IPS-20b (cell line): ENCODE results near the gene MTFMT.
"Not testable (repeated sequence)": the region's sequence is repeated elsewhere in the genome, so short reads cannot be mapped to it uniquely, and the experiment has no call there.

ENCODE experiments used
- H3K27ac ChIP-seq: one replicate; pipeline ENCODE4 v1.5.1; 2013; ENCODE audit warnings: low read length
- H3K27me3 ChIP-seq: 2 replicates; pipeline ENCODE4 v1.6.1; 2013; ENCODE audit warnings: mild to moderate bottlenecking, low read length, inconsistent platforms; ENCODE audit not compliant: insufficient read depth
- H3K36me3 ChIP-seq: 2 replicates; pipeline ENCODE4 v1.6.1; 2013; ENCODE audit warnings: low read depth, mild to moderate bottlenecking, inconsistent platforms, low read length, moderate library complexity; ENCODE audit not compliant: insufficient read depth
- H3K4me1 ChIP-seq: 2 replicates; pipeline ENCODE4 v1.6.1; 2013; ENCODE audit warnings: mild to moderate bottlenecking, control low read depth, inconsistent platforms, low read length, moderate library complexity; ENCODE audit not compliant: insufficient read depth
- H3K4me3 ChIP-seq: 2 replicates; pipeline ENCODE4 v1.5.1; 2013; ENCODE audit warnings: mild to moderate bottlenecking, low read length, inconsistent platforms
- H3K9ac ChIP-seq: 2 replicates; pipeline ENCODE4 v1.6.1; 2013; ENCODE audit warnings: low read depth, mild to moderate bottlenecking, inconsistent platforms, low read length, moderate library complexity
- H3K9me3 ChIP-seq: 2 replicates; pipeline ENCODE4 v1.6.1; 2013; ENCODE audit warnings: mild to moderate bottlenecking, low read depth, low read length, inconsistent platforms; ENCODE audit not compliant: insufficient read depth

The MTFMT gene

DNA sequence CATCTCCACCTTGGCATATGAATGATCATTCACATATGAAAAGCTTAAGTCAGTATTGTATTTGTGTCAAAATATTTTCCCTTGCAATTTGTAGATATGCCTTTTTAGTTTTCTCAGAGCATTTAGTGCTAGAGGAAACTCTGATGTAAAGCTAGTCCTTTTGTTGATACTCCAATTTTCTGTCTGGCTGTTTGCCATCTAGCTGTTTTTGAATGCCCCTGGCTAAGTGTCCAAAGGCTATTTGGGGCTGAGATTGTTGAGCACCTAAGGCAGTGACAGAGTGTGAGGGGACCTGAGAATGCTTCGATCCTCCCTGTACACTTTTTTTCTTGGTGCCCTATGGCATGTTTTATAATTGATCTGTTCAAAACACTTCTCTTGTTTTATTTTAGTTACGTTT is 18.8 kb upstream of the MTFMT start:
- no peak overlapping the region for H3K9ac ChIP-seq

DNA sequence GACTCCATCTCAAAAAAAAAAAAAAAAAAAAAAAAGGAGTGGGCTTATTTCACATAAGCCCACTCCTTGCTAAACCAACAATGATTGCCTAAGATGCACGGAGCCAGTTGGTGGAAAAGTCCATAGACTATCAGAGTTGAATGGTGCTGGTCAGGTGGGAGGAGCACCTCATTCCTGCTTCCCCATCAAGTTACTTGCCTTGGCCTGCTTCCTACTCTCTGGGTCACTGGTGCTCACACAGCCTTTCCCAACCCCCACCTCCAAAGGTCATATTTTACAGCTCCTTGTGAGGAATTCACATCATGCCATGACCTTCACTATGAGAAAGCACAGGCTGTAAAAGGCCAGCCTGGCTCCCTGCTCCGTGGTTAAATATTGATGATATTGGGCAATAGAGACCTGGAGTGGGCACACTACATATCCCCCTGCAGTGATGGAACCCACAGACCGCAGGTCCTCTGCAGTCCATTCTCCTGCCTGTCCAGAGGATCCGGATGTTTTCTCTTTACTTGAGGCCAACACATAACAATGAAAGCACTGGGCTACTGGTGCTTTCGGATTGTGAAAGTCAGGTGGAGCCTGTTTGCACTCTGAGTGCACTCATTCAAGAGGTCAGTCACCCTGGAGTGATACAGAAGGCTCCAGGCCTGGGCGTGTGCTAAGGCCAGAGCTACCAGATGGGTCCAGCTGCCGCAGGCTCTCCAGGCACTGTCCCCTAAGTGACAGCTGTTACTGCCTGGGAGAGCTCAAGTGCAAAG is 15.5 kb upstream of the MTFMT start, which contains the start of gene SLC51B:
TSS of gene SLC51B (plus strand) at position 664 of the 758 bp plus-strand sequence. CDS start 4,618 bp downstream, outside the sequence.
- H3K4me3 ChIP-seq = no peak within 1 kb of the TSS
- no peak within 1 kb of the TSS for H3K9ac ChIP-seq
- no peaks in the 10 kb centered on the region for H3K36me3 ChIP-seq
- H3K27ac ChIP-seq = no peak within 1 kb of the TSS
- H3K4me1 ChIP-seq = no peaks in the 10 kb centered on the region
- H3K27me3 ChIP-seq = no peaks in the 10 kb centered on the region
- no peaks in the 10 kb centered on the region for H3K9me3 ChIP-seq

More for the DNA sequence above, 18.8 kb upstream of the MTFMT start:
- Histone ChIP-seq H3K27me3 (no peaks in the 10 kb centered on the region), H3K4me3 (no peak overlapping the region), H3K27ac (no peak overlapping the region), H3K36me3 (no peaks in the 10 kb centered on the region), H3K4me1 (no peaks in the 10 kb centered on the region), H3K9me3 (no peaks in the 10 kb centered on the region)

DNA sequence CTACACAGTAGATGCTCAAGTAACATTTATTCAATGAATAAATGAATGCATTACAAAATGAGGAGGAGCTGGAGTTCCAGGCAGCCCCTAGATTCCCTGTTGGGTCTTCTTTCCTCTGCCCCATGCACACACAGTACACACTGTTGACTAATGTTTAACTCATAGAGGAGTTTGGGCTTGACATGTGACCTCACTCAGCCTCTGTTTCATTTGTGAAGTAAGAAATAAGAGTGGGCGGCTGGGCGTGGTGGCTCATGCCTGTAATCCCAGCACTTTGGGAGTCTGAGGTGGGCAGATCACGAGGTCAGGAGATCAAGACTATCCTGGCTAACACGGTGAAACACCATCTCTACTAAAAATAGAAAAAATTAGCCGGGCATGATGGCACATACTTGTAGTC is 14.8 kb upstream of the MTFMT start:
- H3K9me3 ChIP-seq, H3K4me1 ChIP-seq, H3K27ac ChIP-seq, H3K27me3 ChIP-seq, H3K4me3 ChIP-seq, H3K36me3 ChIP-seq, H3K9ac ChIP-seq: not testable (repeated sequence)

DNA sequence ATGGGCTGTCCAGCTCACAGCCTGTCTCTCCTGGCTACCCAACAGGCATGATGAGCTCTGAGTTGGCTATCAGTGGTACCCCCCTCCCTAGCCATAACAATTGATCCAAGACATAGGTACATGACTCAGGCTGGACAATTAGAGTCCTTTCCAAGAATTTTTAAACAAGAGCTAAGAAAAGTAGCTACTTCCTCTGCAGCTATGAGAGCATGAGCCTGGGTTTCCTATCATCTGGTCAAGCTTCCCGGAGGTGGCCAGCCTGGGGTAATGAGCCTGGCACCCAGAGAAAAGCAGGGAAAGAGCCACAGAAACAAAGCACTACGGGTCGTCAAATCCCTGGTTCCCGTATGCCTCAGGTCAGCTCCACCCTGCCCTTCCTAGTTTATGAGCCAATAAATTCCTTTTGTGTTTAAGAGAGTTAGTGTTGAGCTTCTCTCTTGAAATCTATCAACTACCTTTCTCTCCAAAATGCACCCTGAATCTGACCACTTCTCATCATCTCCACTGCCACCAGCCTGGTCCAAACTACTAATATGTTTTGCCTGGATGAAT is 13.4 kb upstream of the MTFMT start:
- Histone ChIP-seq H3K27ac (no peak overlapping the region), H3K4me3 (no peak overlapping the region), H3K36me3 (no peaks in the 10 kb centered on the region), H3K9ac (no peak overlapping the region), H3K9me3 (no peaks in the 10 kb centered on the region), H3K27me3 (no peaks in the 10 kb centered on the region), H3K4me1 (no peaks in the 10 kb centered on the region)

DNA sequence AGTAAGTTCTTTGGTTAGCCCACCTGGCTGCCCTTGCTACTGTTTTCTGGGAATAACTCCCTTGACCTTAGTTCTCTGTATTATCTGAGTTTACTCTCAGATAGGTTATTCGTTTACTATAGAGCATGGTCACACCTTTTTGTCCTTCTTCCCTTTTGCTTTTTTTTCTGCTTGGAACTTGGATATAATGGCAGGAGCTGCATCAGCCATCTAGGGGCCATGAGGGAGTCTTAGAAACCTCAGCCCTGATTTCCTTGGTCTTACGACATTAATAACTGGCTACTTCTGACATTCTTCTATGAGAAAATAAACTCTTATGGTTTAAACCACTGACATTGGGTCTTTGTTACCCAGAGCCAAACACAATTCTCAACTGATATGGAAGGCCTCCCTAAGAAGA is 12.3 kb upstream of the MTFMT start:
- no peak overlapping the region for H3K27ac ChIP-seq
- no peaks in the 10 kb centered on the region for H3K9me3 ChIP-seq
- H3K9ac ChIP-seq = no peak overlapping the region
- no peaks in the 10 kb centered on the region for H3K4me1 ChIP-seq
- H3K4me3 ChIP-seq = no peak overlapping the region
- no peaks in the 10 kb centered on the region for H3K27me3 ChIP-seq
- H3K36me3 ChIP-seq = no peaks in the 10 kb centered on the region

DNA sequence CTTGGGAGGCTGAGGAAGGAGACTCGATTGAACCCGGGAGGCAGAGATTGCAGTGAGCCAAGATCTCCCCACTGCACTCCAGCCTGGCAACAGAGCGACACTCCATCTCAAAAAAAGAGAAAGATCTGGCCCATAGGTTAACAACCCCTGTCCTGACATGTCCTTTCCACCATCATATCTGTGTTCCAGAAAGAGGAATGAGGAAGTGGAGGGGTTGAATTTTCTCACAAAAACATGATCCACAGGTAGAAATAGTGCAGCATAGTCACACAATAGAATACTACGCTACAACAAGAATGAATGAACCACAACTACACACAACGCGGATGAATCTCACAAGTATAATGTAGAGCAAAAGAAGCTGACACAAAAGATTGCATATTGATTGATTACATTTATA is 11.0 kb upstream of the MTFMT start:
- H3K4me1 ChIP-seq = no peaks in the 10 kb centered on the region

DNA sequence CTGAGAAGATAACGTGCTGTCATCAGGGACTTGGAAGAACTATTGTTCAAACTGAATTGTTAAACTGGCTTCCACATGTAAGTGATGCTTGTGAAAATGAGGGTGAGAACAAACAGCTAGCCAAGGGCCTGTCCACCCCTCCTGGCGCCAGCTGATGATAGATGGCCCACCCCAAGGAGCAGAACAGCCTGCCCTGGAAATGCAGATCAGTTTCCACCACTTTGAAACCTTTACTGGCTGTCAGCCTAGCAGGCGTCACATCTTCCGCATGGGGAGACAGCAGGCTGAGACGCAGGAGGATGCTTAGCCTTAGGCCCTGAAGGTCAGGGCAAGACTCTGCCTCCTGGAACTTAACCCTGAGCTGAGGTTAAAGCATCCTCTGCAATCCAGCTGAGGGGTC is 9.4 kb upstream of the MTFMT start:
- Histone ChIP-seq H3K27ac (no peak overlapping the region), H3K27me3 (no peaks in the 10 kb centered on the region), H3K9me3 (no peaks in the 10 kb centered on the region), H3K36me3 (no peaks in the 10 kb centered on the region), H3K4me1 (no peaks in the 10 kb centered on the region), H3K4me3 (no peak overlapping the region), H3K9ac (no peak overlapping the region)

More for the DNA sequence above, 11.0 kb upstream of the MTFMT start:
- no peak overlapping the region for H3K27ac ChIP-seq
- H3K9me3 ChIP-seq = no peaks in the 10 kb centered on the region
- H3K36me3 ChIP-seq = no peaks in the 10 kb centered on the region
- no peaks in the 10 kb centered on the region for H3K27me3 ChIP-seq
- H3K9ac ChIP-seq = no peak overlapping the region
- no peak overlapping the region for H3K4me3 ChIP-seq

DNA sequence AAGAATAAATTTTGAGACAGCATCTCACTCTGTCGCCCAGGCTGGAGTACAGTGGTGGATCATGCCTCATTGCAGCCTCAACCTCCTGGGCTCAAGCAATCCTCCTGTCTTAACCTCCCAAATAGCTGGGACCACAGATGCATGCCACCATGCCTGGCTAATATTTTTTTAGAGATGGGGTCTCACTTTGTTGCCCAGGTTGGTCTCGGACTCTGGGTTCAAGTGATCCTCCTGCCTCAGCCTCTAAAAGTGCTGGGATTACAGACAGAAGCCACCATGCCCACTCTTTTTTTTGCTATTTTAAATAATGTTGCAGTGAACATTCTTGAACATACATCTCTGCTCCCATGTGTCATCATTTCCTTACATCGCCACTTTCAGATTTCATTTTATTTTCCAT is 9.0 kb upstream of the MTFMT start:
- Histone ChIP-seq H3K9me3 (no peaks in the 10 kb centered on the region), H3K36me3 (no peaks in the 10 kb centered on the region), H3K4me1 (no peaks in the 10 kb centered on the region), H3K9ac (no peak overlapping the region), H3K27ac (no peak overlapping the region), H3K4me3 (no peak overlapping the region), H3K27me3 (no peaks in the 10 kb centered on the region)

DNA sequence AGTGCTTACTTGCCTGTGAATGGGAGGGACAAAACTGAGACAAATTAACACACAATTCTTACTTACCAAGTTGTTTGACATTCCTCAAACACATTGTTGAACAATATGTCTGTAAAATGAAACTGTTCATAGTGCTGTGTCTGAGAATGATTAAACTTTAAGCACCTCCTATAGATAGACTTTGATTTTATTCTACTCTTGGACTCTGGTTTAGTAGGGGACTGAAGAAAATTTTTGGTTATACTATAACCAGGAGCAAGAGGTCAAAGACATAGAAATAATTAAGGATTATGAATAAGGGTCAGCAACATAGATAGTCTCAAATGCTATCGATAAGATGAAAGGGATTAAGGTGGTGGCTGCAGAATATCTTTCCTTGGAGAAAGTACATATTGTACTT is 7.9 kb upstream of the MTFMT start:
- H3K4me1 ChIP-seq = no peaks in the 10 kb centered on the region

DNA sequence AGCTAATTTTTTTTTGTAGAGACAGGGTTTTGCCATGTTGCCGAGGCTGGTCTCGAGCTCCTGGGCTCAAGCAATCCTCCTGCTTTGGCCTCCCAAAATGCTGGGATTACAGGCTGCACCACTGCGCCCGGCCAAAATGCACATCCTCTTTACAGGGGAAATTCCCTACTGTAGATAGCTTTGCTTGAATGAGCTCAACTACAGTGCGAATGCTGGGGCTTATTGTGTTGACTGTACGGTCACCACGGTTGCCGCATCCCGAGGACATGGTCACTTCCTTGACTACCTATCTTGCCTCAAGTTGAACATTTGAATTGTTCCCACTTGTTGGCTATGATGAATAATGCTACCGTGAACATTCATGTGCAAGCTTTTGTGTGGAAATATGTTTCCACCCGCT is 5.3 kb upstream of the MTFMT start:
- Histone ChIP-seq H3K4me1 (no peaks in the 10 kb centered on the region), H3K27ac (no peak overlapping the region), H3K36me3 (no peaks in the 10 kb centered on the region), H3K27me3 (no peaks in the 10 kb centered on the region), H3K9me3 (no peaks in the 10 kb centered on the region), H3K4me3 (no peak overlapping the region), H3K9ac (no peak overlapping the region)

More for the DNA sequence above, 7.9 kb upstream of the MTFMT start:
- no peaks in the 10 kb centered on the region for H3K36me3 ChIP-seq
- no peaks in the 10 kb centered on the region for H3K9me3 ChIP-seq
- no peak overlapping the region for H3K4me3 ChIP-seq
- H3K27ac ChIP-seq = no peak overlapping the region
- no peaks in the 10 kb centered on the region for H3K27me3 ChIP-seq
- no peak overlapping the region for H3K9ac ChIP-seq

DNA sequence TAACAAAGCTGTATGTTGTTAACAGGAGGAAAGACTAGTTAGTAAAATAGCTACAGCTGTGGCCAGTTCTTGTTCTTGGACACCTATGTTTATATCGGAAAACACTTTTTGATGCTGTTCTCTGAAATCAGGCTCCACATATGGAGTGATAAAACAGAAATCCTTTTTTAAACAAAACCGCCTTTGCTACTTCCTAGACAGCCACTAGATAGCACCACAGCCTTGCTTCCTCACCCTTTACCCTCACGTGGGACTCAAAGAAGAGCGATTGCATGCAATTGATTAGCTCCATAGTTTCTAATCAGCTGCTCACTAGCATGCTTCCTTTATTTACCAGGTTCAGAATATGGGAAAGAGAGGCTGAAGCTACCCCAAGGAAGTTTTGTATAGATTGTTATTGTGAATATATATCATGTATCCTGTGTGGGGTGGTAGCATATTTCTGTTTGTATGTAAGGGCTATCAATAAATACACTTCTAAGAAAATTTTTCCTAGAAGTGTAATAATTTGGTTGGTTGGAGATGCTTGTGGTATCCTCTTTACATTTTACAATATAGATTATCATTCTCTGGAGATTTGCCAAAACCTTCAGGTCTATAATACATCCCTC is 4.3 kb upstream of the MTFMT start:
- H3K4me1 ChIP-seq = no peaks in the 10 kb centered on the region
- no peaks in the 10 kb centered on the region for H3K9me3 ChIP-seq
- H3K36me3 ChIP-seq = no peaks in the 10 kb centered on the region
- no peak overlapping the region for H3K9ac ChIP-seq
- H3K4me3 ChIP-seq = no peak overlapping the region
- no peaks in the 10 kb centered on the region for H3K27me3 ChIP-seq
- H3K27ac ChIP-seq = no peak overlapping the region
